ENCODE data around the gene DYNC1H1. TPM values are rescaled to one million over a fixed set of nuclear protein-coding genes. Genes with fewer than 3 reads are reported as not detected.
A peak's percentile ranks its signal among the peaks of the same experiment; 100 is the strongest.

The DYNC1H1 gene
- total RNA-seq, 1 donor from 2014 or later = 236 TPM

DNA sequence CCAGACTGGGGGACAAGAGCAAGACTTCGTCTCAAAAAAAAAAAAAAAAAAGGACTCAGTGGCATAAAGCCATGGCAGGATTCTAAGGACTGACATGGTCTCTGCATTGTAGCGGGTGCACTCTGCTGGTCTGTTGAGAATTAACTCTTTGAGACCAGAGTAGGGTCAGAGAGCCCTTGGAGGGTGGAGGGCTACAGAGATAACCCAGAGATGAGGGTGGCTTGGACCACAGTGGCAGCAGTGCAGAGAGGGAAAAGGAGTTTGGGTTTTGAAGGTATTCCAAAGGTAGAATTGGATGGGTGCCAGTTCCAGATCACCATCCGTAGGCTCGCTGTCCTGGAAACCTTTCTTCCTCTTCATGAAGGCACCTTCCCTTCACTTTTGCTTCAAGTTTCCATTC is 14.3 kb upstream of the DYNC1H1 start:
- TF ChIP-seq, protein P1, sequence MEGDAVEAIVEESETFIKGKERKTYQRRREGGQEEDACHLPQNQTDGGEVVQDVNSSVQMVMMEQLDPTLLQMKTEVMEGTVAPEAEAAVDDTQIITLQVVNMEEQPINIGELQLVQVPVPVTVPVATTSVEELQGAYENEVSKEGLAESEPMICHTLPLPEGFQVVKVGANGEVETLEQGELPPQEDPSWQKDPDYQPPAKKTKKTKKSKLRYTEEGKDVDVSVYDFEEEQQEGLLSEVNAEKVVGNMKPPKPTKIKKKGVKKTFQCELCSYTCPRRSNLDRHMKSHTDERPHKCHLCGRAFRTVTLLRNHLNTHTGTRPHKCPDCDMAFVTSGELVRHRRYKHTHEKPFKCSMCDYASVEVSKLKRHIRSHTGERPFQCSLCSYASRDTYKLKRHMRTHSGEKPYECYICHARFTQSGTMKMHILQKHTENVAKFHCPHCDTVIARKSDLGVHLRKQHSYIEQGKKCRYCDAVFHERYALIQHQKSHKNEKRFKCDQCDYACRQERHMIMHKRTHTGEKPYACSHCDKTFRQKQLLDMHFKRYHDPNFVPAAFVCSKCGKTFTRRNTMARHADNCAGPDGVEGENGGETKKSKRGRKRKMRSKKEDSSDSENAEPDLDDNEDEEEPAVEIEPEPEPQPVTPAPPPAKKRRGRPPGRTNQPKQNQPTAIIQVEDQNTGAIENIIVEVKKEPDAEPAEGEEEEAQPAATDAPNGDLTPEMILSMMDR (IDR thresholded peaks at IDR 0.05) = no peak
- Mint-ChIP-seq H3K36me3 (ENCODE audit: low read depth) (peaks cover 11% of the 10 kb centered on the region), H3K4me1 (peaks cover 19% of the 10 kb centered on the region), H3K9me3 (no peaks in the 10 kb centered on the region), H3K27ac (peak overlapping the region; percentile 46), H3K4me3 (peak overlapping the region; percentile 35), H3K27me3 (peaks cover 7% of the 10 kb centered on the region)
- DNase-seq = no peak
- intact Hi-C loops (cut with micrococcal nuclease) = no loop called here
- ChIA-PET POLR2A (no interaction called here), CTCF (no interaction called here)
- no peak for ATAC-seq (ENCODE audit: low read depth)

DNA sequence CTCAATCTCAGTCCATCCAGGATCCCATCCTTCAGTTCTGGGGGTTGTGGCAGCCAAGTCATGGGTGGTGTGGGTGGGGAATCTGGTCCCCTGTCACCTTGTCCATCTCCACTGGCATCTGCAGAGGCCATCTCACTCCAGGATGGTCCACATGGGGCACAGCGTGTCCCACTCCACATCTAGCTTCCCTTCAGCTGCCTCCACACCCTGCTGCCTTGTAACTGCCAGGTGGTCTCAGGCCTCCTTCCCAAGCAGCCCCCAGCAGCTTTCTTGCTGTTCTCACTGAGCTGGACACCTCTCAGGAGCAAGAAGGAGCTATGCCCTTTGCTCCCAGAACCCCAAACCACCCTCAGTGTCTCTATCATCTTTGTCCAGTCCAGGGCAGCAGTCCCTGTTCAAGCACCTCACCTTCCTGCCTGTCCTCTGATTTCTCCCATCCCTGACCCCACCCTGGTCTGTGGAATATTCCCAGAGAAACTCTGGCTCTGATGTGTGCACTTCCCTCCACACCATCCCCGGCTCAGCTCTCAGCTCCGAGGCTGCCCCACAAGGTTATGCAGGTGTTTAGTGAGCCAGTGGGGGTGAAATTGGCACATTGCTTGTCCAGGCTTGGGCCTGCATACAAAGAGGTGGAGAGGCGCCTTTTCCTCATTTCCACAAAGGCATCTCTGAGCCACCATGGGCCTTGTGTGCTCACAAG is 13.7 kb upstream of the DYNC1H1 start:
- DNase-seq (no peak), ATAC-seq (ENCODE audit: low read depth) (no peak)
- TF ChIP-seq, protein P1 (IDR thresholded peaks at IDR 0.05) = no peak
- Mint-ChIP-seq H3K9me3 (no peaks in the 10 kb centered on the region), H3K4me1 (peaks cover 19% of the 10 kb centered on the region), H3K4me3 (no peak overlapping the region), H3K27ac (peak overlapping the region; percentile 30), H3K27me3 (peaks cover 4% of the 10 kb centered on the region), H3K36me3 (ENCODE audit: low read depth) (peaks cover 11% of the 10 kb centered on the region)
- POLR2A ChIA-PET = interaction anchor here (1.0 kb wide), 1 partner anchor 11 kb away, joined by 4 read pairs; no protein-coding TSS in a partner anchor
- intact Hi-C loops (cut with micrococcal nuclease) = no loop called here
- CTCF ChIA-PET = no interaction called here

DNA sequence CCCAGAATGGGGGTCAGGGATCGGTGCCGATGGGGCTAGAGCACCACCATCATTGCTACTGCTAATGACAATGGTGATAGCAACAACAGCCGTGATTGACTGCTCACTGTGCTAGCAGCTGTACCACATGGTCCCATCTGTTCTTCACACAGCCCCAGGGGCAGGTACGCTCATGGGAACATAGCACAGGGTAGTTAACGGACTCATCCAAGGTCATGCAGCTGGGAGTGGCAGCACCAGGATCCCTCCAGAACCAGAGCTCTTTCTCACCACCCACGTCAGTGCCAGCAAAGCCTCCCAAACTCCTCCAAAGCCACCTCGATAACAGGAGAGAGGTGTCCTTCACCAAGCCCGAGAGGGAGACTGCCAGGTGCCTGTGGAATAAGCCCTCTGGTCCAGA is 11.2 kb upstream of the DYNC1H1 start:
- CTCF ChIA-PET = interaction anchor here (0.7 to 0.9 kb wide), 2 partner anchors 61 to 182 kb away, joined by 3 read pairs; no protein-coding TSS in a partner anchor
- H3K27me3 Mint-ChIP-seq = no peaks in the 10 kb centered on the region

DNA sequence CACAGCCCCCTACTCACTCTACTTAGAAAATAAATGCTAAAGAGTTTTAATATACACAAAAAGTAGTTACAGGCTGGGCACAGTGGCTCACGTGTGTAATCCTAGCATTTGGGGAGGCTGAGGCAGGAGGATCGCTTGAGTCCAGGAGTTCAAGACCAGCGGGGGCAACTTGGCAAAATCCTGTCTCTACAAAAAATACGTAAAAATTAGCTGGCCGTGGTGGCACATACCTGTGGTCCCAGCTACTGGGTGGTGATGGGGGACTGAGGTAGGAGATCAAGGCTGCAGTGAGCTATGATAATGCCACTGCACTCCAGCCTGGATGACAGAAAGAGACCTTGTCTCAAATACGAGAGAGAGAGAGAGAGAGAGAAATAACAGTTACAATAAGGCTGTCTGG is 9.9 kb upstream of the DYNC1H1 start:
- no peak overlapping the region for H3K27ac Mint-ChIP-seq
- H3K9me3 Mint-ChIP-seq = no peaks in the 10 kb centered on the region
- no peak overlapping the region for H3K4me3 Mint-ChIP-seq
- peaks cover under 1% of the 10 kb centered on the region for H3K4me1 Mint-ChIP-seq
- intact Hi-C loops (cut with micrococcal nuclease) = no loop called here
- no peaks in the 10 kb centered on the region for H3K27me3 Mint-ChIP-seq
- DNase-seq = no peak
- TF ChIP-seq, protein P1 (IDR thresholded peaks at IDR 0.05) = no peak
- no peaks in the 10 kb centered on the region for H3K36me3 Mint-ChIP-seq (ENCODE audit: low read depth)
- ChIA-PET CTCF (no interaction called here), POLR2A (no interaction called here)
- no peak for ATAC-seq (ENCODE audit: low read depth)

More for the DNA sequence above, 11.2 kb upstream of the DYNC1H1 start:
- no peak for DNase-seq
- TF ChIP-seq, protein P1 (IDR thresholded peaks at IDR 0.05) = no peak
- POLR2A ChIA-PET = interaction anchor here (0.6 to 0.9 kb wide), 3 partner anchors 12 to 364 kb away, joined by 3 to 11 read pairs (median 6); partner anchors contain the start of gene DYNC1H1
- intact Hi-C loops (cut with micrococcal nuclease) = no loop called here
- no peak overlapping the region for H3K27ac Mint-ChIP-seq
- no peak for ATAC-seq (ENCODE audit: low read depth)
- H3K9me3 Mint-ChIP-seq = no peaks in the 10 kb centered on the region
- no peak overlapping the region for H3K4me3 Mint-ChIP-seq
- H3K4me1 Mint-ChIP-seq = peaks cover 14% of the 10 kb centered on the region
- peaks cover 4% of the 10 kb centered on the region for H3K36me3 Mint-ChIP-seq (ENCODE audit: low read depth)

DNA sequence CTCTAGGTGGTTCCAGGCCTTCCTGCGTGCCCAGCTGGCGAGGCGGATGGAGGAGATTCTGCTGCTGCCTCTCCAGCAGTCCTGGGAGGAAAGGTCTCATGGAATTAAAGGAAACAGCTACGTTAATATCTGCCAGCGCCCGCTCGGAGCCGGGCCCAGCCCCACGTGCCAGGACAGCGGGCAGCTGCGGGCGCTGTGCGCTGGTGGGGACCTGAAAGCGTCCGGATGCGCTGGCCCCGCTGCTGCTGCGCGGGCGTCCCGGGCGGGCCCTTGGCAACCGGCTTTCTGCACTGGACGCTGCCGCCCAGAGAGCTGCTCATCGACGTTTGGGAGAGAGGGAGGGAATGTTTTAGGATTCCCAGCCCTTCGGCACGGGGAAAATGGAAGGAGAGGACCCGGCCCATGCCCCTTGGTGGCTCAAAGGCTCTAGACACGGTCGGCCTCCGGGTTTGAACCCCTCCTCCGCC is 8.6 kb upstream of the DYNC1H1 start:
- no peaks in the 10 kb centered on the region for H3K27me3 Mint-ChIP-seq
- no peak for ATAC-seq (ENCODE audit: low read depth)
- peaks cover 5% of the 10 kb centered on the region for H3K4me1 Mint-ChIP-seq
- TF ChIP-seq, protein P1 (IDR thresholded peaks at IDR 0.05) = no peak
- ChIA-PET POLR2A (no interaction called here), CTCF (no interaction called here)
- no peak overlapping the region for H3K4me3 Mint-ChIP-seq
- no peaks in the 10 kb centered on the region for H3K9me3 Mint-ChIP-seq
- H3K27ac Mint-ChIP-seq = no peak overlapping the region
- intact Hi-C loops (cut with micrococcal nuclease) = no loop called here
- no peak for DNase-seq
- no peaks in the 10 kb centered on the region for H3K36me3 Mint-ChIP-seq (ENCODE audit: low read depth)

Data from activated B cell treated with CpG ODN at 0.5 μM for 24 hours (primary cell).